Activated CD4-positive, alpha-beta T cell treated with anti-CD3 and anti-CD28 coated beads, Interleukin-2, amount 10 ng/mL, durations not matched to agents 7 days and 5 days (primary cell): Measurements from ENCODE around the gene PSPH. TPM values are rescaled to one million over a fixed set of nuclear protein-coding genes. Genes with fewer than 3 reads are reported as not detected.
"Not testable (repeated sequence)": the region's sequence is repeated elsewhere in the genome, so short reads cannot be mapped to it uniquely, and the experiment has no call there.

Experiments
- CTCF ChIA-PET: fragments of 350-600 bp; sonication (Branson Sonifier 250); formaldehyde crosslinking; loops from one replicate; lab custom pipeline; 2021; ENCODE audit warnings: antibody characterized with exemption; lab: Charles Lee
- POLR2A ChIA-PET: fragments of 350-600 bp; sonication (Branson Sonifier 250); formaldehyde crosslinking; loops from one replicate; lab custom pipeline; 2021; ENCODE audit warnings: antibody characterized with exemption; lab: Charles Lee
- DNase-seq: peaks from one replicate; pipeline ENCODE4 v3.0.0-alpha.2; 2020
- H3K27ac Mint-ChIP-seq: one replicate; pipeline ENCODE4 v1.8.0; 2021; ENCODE audit warnings: mild to moderate bottlenecking, moderate library complexity, mixed read lengths
- H3K27me3 Mint-ChIP-seq: one replicate; pipeline ENCODE4 v1.8.0; 2021; ENCODE audit warnings: mixed read lengths
- H3K36me3 Mint-ChIP-seq: one replicate; pipeline ENCODE4 v1.8.0; 2021; ENCODE audit warnings: low read depth, mixed read lengths
- H3K4me1 Mint-ChIP-seq: one replicate; pipeline ENCODE4 v1.8.0; 2021; ENCODE audit warnings: mixed read lengths
- H3K4me3 Mint-ChIP-seq: one replicate; pipeline ENCODE4 v1.8.0; 2021; ENCODE audit warnings: mild to moderate bottlenecking, moderate library complexity, mixed read lengths
- H3K9me3 Mint-ChIP-seq: one replicate; pipeline ENCODE4 v1.8.0; 2021; ENCODE audit warnings: mixed read lengths
- total RNA-seq, 2 experiments: library from RNA; stranded (reverse); gene quantifications; one replicate each; pipeline ENCODE4 v1.2.3, GENCODE V29; 2021

Gene PSPH
- 10 to 100 TPM in 1 of 2 experiments, 1 to 10 TPM in 1; 9.6 to 11.2 TPM for total RNA-seq

DNA sequence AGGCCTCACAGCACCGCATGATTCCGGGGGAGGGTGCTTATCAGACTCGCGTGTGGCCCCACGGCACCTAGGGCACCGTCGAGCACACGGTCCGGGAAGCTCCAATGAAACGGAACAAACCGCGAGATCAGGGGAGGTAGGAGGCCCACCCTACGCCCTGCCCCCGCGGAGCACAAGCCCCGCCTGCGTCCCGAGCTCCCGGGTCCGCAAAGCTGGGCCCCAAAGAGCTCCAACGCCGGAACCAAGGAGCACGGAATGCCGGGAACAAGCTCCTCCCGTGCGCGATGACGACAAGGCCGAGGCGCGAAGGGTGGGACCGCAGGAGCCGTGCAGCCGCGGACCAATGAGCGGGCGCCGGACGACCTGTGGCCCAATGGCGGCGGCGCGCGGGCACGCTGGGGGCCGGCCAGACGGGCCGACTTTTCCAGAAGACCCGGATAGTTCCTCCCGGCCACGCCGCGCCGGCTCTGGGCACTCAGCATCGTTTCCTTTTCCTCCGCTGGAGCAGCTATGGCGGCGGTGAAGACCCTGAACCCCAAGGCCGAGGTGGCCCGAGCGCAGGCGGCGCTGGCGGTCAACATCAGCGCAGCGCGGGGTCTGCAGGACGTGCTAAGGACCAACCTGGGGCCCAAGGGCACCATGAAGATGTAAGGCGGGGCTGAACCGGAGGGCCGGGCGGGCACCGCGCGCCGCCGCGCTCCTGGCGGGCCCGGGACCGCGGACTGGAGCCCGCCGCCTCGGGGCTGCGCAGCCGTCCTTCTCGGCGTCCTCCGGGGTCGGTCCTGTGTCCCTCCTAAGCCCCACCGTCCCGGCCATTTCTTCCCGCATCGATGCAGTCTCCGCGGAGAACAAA lies at the start of gene PSPH, which contains the start of gene CCT6A:
PSPH (minus strand) TSS at position 106 of the 853 bp plus-strand sequence. CDS start 30,232 bp downstream, outside the sequence.
CCT6A (plus strand) TSS at position 427 of the 853 bp plus-strand sequence; CDS start at position 511, 84 bp downstream.
- CTCF ChIA-PET, result interaction anchor here (0.5 to 1.8 kb wide), 5 partner anchors 12 to 23 kb away, joined by 3 to 9 read pairs (median 5); partner anchors contain the start of gene SUMF2
- H3K4me1 Mint-ChIP-seq, result peaks cover 45% of the 10 kb centered on the region
- peak within 1 kb of the TSS; percentile 96 for H3K27ac Mint-ChIP-seq
- H3K9me3 Mint-ChIP-seq, result no peaks in the 10 kb centered on the region
- peaks cover 36% of the 10 kb centered on the region for H3K36me3 Mint-ChIP-seq
- no peaks in the 10 kb centered on the region for H3K27me3 Mint-ChIP-seq
- peak within 1 kb of the TSS; percentile 98 for H3K4me3 Mint-ChIP-seq
- POLR2A ChIA-PET, result interaction anchor here (1.0 kb wide), 1 partner anchor 12 kb away, joined by 3 read pairs; no protein-coding TSS in a partner anchor
- peak; percentile 89 for DNase-seq

DNA sequence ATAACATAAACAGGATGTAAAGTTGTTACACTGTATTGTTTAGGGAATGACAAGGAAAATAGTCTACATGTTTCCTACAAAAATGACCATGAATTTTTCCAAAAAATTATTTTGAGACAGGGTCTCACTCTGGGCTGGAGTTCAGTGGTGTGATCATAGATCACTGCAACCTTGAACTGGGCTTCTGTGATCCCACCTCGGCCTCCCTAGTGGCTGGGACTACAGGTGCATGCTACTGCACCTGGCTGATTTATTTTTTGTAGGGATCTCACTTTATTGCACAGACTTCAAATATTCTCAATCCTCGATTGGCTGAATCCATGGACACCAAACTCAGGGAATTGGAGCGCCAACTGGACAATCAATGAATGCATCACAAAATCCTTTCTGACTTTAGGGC lies 48.4 kb upstream of the PSPH start:
- Mint-ChIP-seq H3K27ac (no peak overlapping the region), H3K4me1 (peaks cover 11% of the 10 kb centered on the region), H3K36me3 (peaks cover 37% of the 10 kb centered on the region), H3K9me3 (no peaks in the 10 kb centered on the region), H3K27me3 (no peaks in the 10 kb centered on the region), H3K4me3 (no peak overlapping the region)
- ChIA-PET POLR2A (no interaction called here), CTCF (no interaction called here)
- DNase-seq, result no peak

GRCh38 chr7:56098187-56099008 lies 47.2 kb upstream of the PSPH start:
- DNase-seq, H3K27ac Mint-ChIP-seq, H3K27me3 Mint-ChIP-seq, H3K9me3 Mint-ChIP-seq, H3K4me1 Mint-ChIP-seq, H3K4me3 Mint-ChIP-seq: not testable (repeated sequence)
- POLR2A ChIA-PET, result interaction anchor here (0.6 kb wide), 1 partner anchor 15 kb away, joined by 7 read pairs; no protein-coding TSS in a partner anchor
- CTCF ChIA-PET, result interaction anchor here (0.6 kb wide), 2 partner anchors 122 to 479 kb away, joined by 3 to 4 read pairs; no protein-coding TSS in a partner anchor
- H3K36me3 Mint-ChIP-seq, result peaks cover 33% of the 10 kb centered on the region

GRCh38 chr7:56097700-56098099 lies 46.5 kb upstream of the PSPH start:
- no peaks in the 10 kb centered on the region for H3K27me3 Mint-ChIP-seq
- DNase-seq, result no peak
- no peaks in the 10 kb centered on the region for H3K9me3 Mint-ChIP-seq
- CTCF ChIA-PET, result interaction anchor here (0.6 to 0.7 kb wide), 2 partner anchors 134 to 478 kb away, joined by 4 read pairs; no protein-coding TSS in a partner anchor
- H3K36me3 Mint-ChIP-seq, result peaks cover 30% of the 10 kb centered on the region
- no peak overlapping the region for H3K4me3 Mint-ChIP-seq
- H3K4me1 Mint-ChIP-seq, result peaks cover 5% of the 10 kb centered on the region
- H3K27ac Mint-ChIP-seq, result no peak overlapping the region
- POLR2A ChIA-PET, result interaction anchor here (0.6 kb wide), 1 partner anchor 15 kb away, joined by 7 read pairs; no protein-coding TSS in a partner anchor

DNA sequence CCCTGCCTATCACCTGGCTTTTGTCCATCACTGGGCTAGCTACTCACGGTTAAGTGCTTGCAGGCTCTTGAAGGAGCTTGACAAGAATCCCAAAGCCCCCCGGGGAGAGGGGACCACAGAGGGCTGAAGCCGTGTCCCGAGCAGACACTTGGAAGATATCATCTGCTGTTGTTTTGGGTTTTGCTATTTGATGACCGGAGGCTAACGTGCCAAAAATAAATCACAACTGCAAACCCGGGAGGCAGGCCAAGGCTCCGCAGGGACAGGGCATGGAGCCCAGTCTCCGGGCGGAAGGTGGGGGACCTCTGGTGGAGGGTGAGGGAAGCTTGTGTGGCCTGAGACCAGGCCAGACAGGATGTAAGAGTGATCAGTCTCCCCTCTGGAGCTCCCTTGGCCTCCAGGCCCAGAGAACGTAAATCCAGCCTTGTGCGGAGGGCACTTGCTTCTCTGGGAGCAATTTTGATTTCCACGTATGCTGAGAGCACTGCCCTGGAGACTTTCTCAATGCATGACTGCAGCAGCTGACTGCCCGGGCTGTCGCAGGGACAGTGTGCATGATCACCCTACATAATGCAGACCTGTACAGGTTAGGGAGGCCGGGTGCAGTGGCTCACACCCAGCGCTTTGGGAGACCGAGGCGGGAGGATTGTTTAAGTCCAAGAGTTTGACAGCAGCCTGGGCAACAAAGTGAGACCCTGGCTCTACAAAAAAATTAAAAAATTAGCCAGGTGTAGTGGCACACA lies 41.7 kb upstream of the PSPH start, which contains the start of gene PHKG1:
PHKG1 (minus strand) TSS at position 164 of the 743 bp plus-strand sequence. CDS start 4,011 bp downstream, outside the sequence.
- CTCF ChIA-PET, result no interaction called here

DNA sequence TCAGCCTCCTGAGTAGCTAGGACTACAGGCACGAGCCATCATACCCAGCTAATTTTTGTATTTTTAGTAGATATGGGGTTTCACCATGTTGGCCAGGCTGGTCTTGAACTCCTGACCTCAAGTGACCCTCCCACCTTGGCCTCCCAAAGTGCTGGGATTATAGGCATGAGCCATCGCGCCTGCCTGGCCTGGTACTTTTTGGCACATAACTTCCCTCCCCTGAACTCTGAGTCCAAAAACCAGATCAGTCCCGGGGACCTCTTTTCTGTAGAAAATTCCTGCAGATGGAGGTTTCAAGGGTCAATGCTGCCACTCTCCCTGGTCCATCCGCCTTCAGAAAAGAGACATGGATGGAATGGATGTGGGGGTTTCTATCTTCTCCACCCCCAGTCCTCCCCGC lies 41.1 kb upstream of the PSPH start:
- CTCF ChIA-PET, result interaction anchor here (0.7 kb wide), 1 partner anchor 83 kb away, joined by 3 read pairs; no protein-coding TSS in a partner anchor

More for the DNA sequence above, 41.7 kb upstream of the PSPH start, which contains the start of gene PHKG1:
- Mint-ChIP-seq H3K9me3 (no peaks in the 10 kb centered on the region), H3K36me3 (peaks cover 7% of the 10 kb centered on the region), H3K4me3 (no peak within 1 kb of the TSS), H3K27me3 (no peaks in the 10 kb centered on the region), H3K4me1 (peaks cover 3% of the 10 kb centered on the region), H3K27ac (no peak within 1 kb of the TSS)
- DNase-seq, result no peak
- POLR2A ChIA-PET, result no interaction called here

GRCh38 chr7:56091591-56091990 lies 40.3 kb upstream of the PSPH start:
- no peak overlapping the region for H3K27ac Mint-ChIP-seq
- DNase-seq, result no peak
- H3K4me1 Mint-ChIP-seq, result peaks cover 3% of the 10 kb centered on the region
- no peaks in the 10 kb centered on the region for H3K27me3 Mint-ChIP-seq
- POLR2A ChIA-PET, result no interaction called here
- H3K4me3 Mint-ChIP-seq, result no peak overlapping the region
- H3K9me3 Mint-ChIP-seq, result no peaks in the 10 kb centered on the region
- CTCF ChIA-PET, result interaction anchor here (0.7 kb wide), 1 partner anchor 82 kb away, joined by 3 read pairs; no protein-coding TSS in a partner anchor
- H3K36me3 Mint-ChIP-seq, result peaks cover 5% of the 10 kb centered on the region

More for the DNA sequence above, 41.1 kb upstream of the PSPH start:
- POLR2A ChIA-PET, DNase-seq, H3K4me3 Mint-ChIP-seq, H3K4me1 Mint-ChIP-seq, H3K36me3 Mint-ChIP-seq, H3K9me3 Mint-ChIP-seq, H3K27me3 Mint-ChIP-seq, H3K27ac Mint-ChIP-seq: not testable (repeated sequence)

DNA sequence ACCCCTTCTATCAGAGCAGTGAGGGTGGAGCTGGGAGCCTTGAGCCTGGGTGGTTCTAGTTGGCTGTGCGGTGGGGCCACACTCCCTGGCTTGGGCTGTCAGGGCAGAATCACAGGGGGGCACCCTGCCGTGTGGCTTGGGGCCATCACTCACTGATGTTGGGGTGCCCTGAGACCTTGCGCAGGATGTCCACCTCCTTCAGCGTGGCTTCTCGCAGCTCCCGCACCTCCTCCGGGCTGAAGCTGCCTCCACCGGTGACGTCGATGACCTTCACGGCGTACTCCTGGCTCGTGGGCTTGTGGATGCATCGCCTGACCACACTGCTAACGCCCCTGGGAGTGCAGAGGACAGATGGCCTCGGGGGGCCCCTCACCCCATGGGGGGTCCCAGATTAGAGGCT lies 36.2 kb upstream of the PSPH start:
- CTCF ChIA-PET, result interaction anchor here (0.6 to 1.3 kb wide), 2 partner anchors 13 to 487 kb away, joined by 3 to 4 read pairs; no protein-coding TSS in a partner anchor
- Mint-ChIP-seq H3K4me3 (no peak overlapping the region), H3K9me3 (no peaks in the 10 kb centered on the region), H3K27ac (no peak overlapping the region), H3K4me1 (no peaks in the 10 kb centered on the region), H3K36me3 (peaks cover 2% of the 10 kb centered on the region), H3K27me3 (no peaks in the 10 kb centered on the region)
- POLR2A ChIA-PET, result no interaction called here
- DNase-seq, result no peak

DNA sequence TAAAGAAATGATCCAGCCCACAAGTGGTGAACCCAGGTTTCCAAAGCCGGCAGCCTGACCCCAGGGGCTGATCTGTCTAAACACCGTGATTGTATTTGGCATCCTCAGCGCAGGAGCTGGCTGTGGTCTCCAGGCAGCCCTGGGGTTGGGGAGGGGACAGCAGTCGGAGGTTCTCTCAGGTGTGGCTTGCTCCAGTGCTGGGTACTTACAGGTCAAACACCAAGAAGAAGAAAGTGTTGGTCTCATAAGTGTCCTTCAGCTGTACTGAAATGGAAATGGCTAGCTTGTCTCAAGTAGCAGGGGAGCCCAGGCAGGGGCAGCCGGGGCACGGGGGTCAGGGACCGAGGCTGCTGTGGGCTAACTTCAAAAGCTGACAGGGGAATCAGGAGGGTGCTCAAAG lies 35.5 kb upstream of the PSPH start:
- Mint-ChIP-seq H3K27me3 (no peaks in the 10 kb centered on the region), H3K36me3 (peaks cover 2% of the 10 kb centered on the region), H3K27ac (no peak overlapping the region), H3K4me1 (no peaks in the 10 kb centered on the region), H3K4me3 (no peak overlapping the region), H3K9me3 (no peaks in the 10 kb centered on the region)
- CTCF ChIA-PET, result interaction anchor here (0.6 kb wide), 1 partner anchor 72 kb away, joined by 4 read pairs; no protein-coding TSS in a partner anchor
- POLR2A ChIA-PET, result interaction anchor here (0.5 kb wide), 1 partner anchor 13 kb away, joined by 4 read pairs; no protein-coding TSS in a partner anchor
- DNase-seq, result no peak

DNA sequence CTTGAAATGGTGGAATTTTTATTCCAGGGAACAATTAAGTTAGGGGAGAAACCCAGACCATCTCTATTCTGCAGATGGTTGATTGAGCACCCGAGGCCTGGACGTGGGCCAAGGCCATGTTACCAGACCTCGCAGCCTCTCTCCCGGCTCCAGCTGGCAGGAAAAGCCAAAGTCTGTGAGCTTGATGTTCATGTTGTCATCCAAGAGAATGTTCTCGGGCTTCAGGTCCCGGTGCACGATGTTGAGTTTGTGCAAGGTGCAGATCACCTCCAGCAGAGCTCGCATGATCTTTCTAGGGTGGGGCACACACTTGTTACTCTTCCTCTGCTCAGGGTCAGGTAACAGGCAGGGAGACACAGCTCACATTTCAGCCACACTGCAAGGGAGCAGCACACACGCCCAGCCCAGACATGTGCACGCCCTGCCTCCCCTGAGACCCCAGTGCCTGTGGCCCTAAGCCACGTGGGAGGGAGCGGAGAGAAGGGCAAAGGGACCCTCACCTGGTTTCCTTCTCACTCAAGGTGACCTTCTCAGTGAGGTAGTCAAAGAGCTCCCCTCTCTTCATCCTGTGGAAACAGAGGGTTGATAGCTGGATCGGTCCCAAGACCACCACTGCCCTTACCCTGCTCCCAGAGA lies 32.0 kb upstream of the PSPH start:
- no peaks in the 10 kb centered on the region for H3K9me3 Mint-ChIP-seq
- H3K36me3 Mint-ChIP-seq, result peaks cover 4% of the 10 kb centered on the region
- ChIA-PET POLR2A (interaction anchor here (0.6 kb wide), 2 partner anchors 15 to 834 kb away, joined by 5 to 7 read pairs; no protein-coding TSS in a partner anchor), CTCF (interaction anchor here (0.6 to 1.5 kb wide), 4 partner anchors 17 to 119 kb away, joined by 3 to 6 read pairs (median 4); partner anchors contain the start of gene NIPSNAP2)
- H3K4me3 Mint-ChIP-seq, result no peak overlapping the region
- no peak overlapping the region for H3K27ac Mint-ChIP-seq
- H3K27me3 Mint-ChIP-seq, result no peaks in the 10 kb centered on the region
- no peak for DNase-seq
- no peaks in the 10 kb centered on the region for H3K4me1 Mint-ChIP-seq
